ENCODE data around the gene PRLR. TPM values are rescaled to one million over a fixed set of nuclear protein-coding genes. Genes with fewer than 3 reads are reported as not detected.
A peak's percentile ranks its signal among the peaks of the same experiment; 100 is the strongest.
"Not testable (repeated sequence)": the region's sequence is repeated elsewhere in the genome, so short reads cannot be mapped to it uniquely, and the experiment has no call there.

Gene PRLR
- total and polyA plus RNA-seq, 3 experiments from 2014 or later: not detected

DNA sequence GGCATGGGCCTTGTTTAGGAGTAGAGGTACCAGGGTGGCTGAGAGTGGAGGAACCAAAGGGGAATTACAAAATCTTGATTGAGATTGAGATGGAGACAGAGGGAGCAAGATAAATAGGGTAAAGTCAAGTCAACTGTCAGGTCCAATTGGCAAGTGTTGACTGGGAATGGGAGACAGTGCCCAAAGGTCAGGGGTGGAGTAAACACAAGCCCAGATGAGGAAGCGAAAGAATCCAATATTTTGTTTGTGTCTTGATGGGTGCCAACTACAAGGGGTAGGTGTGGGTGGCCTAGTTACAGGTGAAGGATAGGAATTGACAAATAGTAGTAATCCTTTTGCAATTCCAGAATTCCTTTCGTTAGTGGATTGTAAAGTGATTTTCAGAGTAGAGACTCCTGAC is 107.5 kb downstream of the PRLR start:
- H3K27me3 ChIP-seq (ENCODE audit: insufficient read depth, low read length, poor library complexity, severe bottlenecking): no peaks in the 10 kb centered on the region
- H3K36me3 ChIP-seq (ENCODE audit: insufficient read depth, low read length): no peaks in the 10 kb centered on the region

GRCh38 chr5:35120715-35121114 is 109.6 kb downstream of the PRLR start:
- CTCF ChIA-PET: no interaction called here
- H3K9me3 ChIP-seq (ENCODE audit: low read length): no peaks in the 10 kb centered on the region
- POLR2A ChIA-PET: no interaction called here
- Mint-ChIP-seq H3K27me3 (peaks cover 19 to 44% of the 10 kb centered on the region in 2 donors), H3K9me3 (peaks cover 0 to 2% (median 0%) of the 10 kb centered on the region in 5 donors), H3K4me3 (no peak overlapping the region), H3K36me3 (no peaks in the 10 kb centered on the region), H3K4me1 (no peaks in the 10 kb centered on the region), H3K27ac (no peak overlapping the region)
- H3K27me3 ChIP-seq (ENCODE audit: insufficient read depth, low read length, poor library complexity, severe bottlenecking): no peaks in the 10 kb centered on the region
- no peak overlapping the region for H3K27ac ChIP-seq (ENCODE audit: low read depth, low read length)
- no peak overlapping the region for H3K4me3 ChIP-seq (ENCODE audit: low read length)
- H3K4me1 ChIP-seq (ENCODE audit: insufficient read depth, low read length): no peaks in the 10 kb centered on the region
- no peaks in the 10 kb centered on the region for H3K36me3 ChIP-seq (ENCODE audit: insufficient read depth, low read length)
- no peak for DNase-seq

More for the DNA sequence above, 107.5 kb downstream of the PRLR start:
- H3K27ac Mint-ChIP-seq: no peak overlapping the region
- Histone ChIP-seq H3K9me3 (ENCODE audit: low read length) (no peaks in the 10 kb centered on the region), H3K4me3 (ENCODE audit: low read length) (no peak overlapping the region), H3K4me1 (ENCODE audit: insufficient read depth, low read length) (no peaks in the 10 kb centered on the region), H3K27ac (ENCODE audit: low read depth, low read length) (no peak overlapping the region)
- H3K9me3 Mint-ChIP-seq: no peaks in the 10 kb centered on the region
- peaks cover 24 to 60% of the 10 kb centered on the region in 2 donors for H3K27me3 Mint-ChIP-seq
- DNase-seq: no peak
- H3K36me3 Mint-ChIP-seq: no peaks in the 10 kb centered on the region
- POLR2A ChIA-PET: no interaction called here
- no peak overlapping the region for H3K4me3 Mint-ChIP-seq
- CTCF ChIA-PET: no interaction called here
- no peaks in the 10 kb centered on the region for H3K4me1 Mint-ChIP-seq

DNA sequence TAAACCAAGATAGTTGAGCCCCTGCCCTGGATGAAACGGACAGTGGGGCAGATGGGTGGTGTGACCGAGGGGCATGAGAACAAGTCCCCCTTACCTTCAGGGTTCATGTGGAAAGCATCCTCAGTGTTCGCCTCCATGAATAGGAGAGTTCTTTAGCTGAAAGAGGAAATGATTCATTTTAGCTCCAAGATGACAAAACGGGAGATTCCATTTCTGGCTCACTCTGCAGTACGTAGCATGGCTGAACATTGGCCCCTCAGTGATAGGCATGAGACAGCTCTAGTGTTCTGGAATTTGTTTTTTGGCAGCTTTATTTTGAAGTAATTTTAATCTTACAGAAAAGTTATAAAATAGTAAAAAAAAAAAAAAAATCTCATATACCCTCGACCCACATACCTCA is 112.3 kb downstream of the PRLR start:
- ChIA-PET CTCF (no interaction called here), POLR2A (no interaction called here)
- Histone ChIP-seq H3K4me1 (ENCODE audit: insufficient read depth, low read length) (no peaks in the 10 kb centered on the region), H3K36me3 (ENCODE audit: insufficient read depth, low read length) (no peaks in the 10 kb centered on the region), H3K4me3 (ENCODE audit: low read length) (no peak overlapping the region), H3K27ac (ENCODE audit: low read depth, low read length) (no peak overlapping the region), H3K27me3 (ENCODE audit: insufficient read depth, low read length, poor library complexity, severe bottlenecking) (no peaks in the 10 kb centered on the region), H3K9me3 (ENCODE audit: low read length) (no peaks in the 10 kb centered on the region)
- Mint-ChIP-seq H3K27ac (no peak overlapping the region), H3K27me3 (peaks cover 14 to 39% of the 10 kb centered on the region in 2 donors), H3K36me3 (no peaks in the 10 kb centered on the region), H3K4me3 (no peak overlapping the region), H3K4me1 (no peaks in the 10 kb centered on the region), H3K9me3 (peaks cover 0 to 2% (median 0%) of the 10 kb centered on the region in 5 donors)
- DNase-seq: no peak

DNA sequence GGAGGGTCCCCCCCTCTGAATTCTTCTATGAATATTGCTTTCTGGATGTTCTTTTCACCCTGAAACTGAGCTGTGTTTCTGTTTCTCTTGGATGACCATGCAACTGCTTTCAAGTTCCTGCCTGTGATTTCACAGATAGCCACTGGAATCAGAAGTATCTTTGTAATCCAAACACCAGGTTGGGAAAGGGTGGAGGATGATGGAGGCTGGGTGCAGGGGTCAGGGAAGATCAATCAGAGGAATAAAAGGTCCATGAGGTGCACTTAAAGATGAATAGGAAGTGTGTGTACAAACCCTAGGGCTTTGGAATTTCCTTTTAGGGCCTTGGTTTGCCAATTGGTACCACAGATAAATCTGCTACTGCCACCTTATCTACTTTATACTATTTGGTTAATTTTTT is 114.4 kb downstream of the PRLR start:
- no peaks in the 10 kb centered on the region for H3K27me3 ChIP-seq (ENCODE audit: insufficient read depth, low read length, poor library complexity, severe bottlenecking)
- DNase-seq: no peak
- no peak overlapping the region for H3K27ac ChIP-seq (ENCODE audit: low read depth, low read length)
- H3K4me1 ChIP-seq (ENCODE audit: insufficient read depth, low read length): no peaks in the 10 kb centered on the region
- no peak overlapping the region for H3K27ac Mint-ChIP-seq
- peaks cover 0 to 2% (median 0%) of the 10 kb centered on the region in 5 donors for H3K9me3 Mint-ChIP-seq
- ChIA-PET POLR2A (no interaction called here), CTCF (no interaction called here)
- H3K27me3 Mint-ChIP-seq: peaks cover 7 to 30% of the 10 kb centered on the region in 2 donors
- no peaks in the 10 kb centered on the region for H3K36me3 ChIP-seq (ENCODE audit: insufficient read depth, low read length)
- no peak overlapping the region for H3K4me3 Mint-ChIP-seq
- H3K9me3 ChIP-seq (ENCODE audit: low read length): no peaks in the 10 kb centered on the region
- H3K36me3 Mint-ChIP-seq: no peaks in the 10 kb centered on the region
- no peak overlapping the region for H3K4me3 ChIP-seq (ENCODE audit: low read length)
- H3K4me1 Mint-ChIP-seq: no peaks in the 10 kb centered on the region

GRCh38 chr5:35114698-35115097 is 115.6 kb downstream of the PRLR start:
- peaks cover 6 to 21% of the 10 kb centered on the region in 2 donors for H3K27me3 Mint-ChIP-seq
- H3K36me3 ChIP-seq (ENCODE audit: insufficient read depth, low read length): no peaks in the 10 kb centered on the region
- H3K4me1 ChIP-seq (ENCODE audit: insufficient read depth, low read length): no peaks in the 10 kb centered on the region
- no peak overlapping the region for H3K4me3 ChIP-seq (ENCODE audit: low read length)
- POLR2A ChIA-PET: no interaction called here
- DNase-seq: no peak
- H3K9me3 ChIP-seq (ENCODE audit: low read length): no peaks in the 10 kb centered on the region
- CTCF ChIA-PET: no interaction called here
- H3K27ac Mint-ChIP-seq: no peak overlapping the region
- no peaks in the 10 kb centered on the region for H3K27me3 ChIP-seq (ENCODE audit: insufficient read depth, low read length, poor library complexity, severe bottlenecking)
- H3K4me3 Mint-ChIP-seq: no peak overlapping the region
- no peaks in the 10 kb centered on the region for H3K4me1 Mint-ChIP-seq
- no peak overlapping the region for H3K27ac ChIP-seq (ENCODE audit: low read depth, low read length)
- peaks cover 0 to 2% (median 0%) of the 10 kb centered on the region in 5 donors for H3K9me3 Mint-ChIP-seq
- no peaks in the 10 kb centered on the region for H3K36me3 Mint-ChIP-seq

GRCh38 chr5:35112300-35112699 is 118.0 kb downstream of the PRLR start:
- H3K36me3 ChIP-seq (ENCODE audit: insufficient read depth, low read length): no peaks in the 10 kb centered on the region
- H3K9me3 Mint-ChIP-seq: peaks cover 0 to 8% (median 5%) of the 10 kb centered on the region in 5 donors
- no peak overlapping the region for H3K27ac Mint-ChIP-seq
- POLR2A ChIA-PET: no interaction called here
- no peak overlapping the region for H3K27ac ChIP-seq (ENCODE audit: low read depth, low read length)
- H3K4me1 ChIP-seq (ENCODE audit: insufficient read depth, low read length): no peaks in the 10 kb centered on the region
- no peaks in the 10 kb centered on the region for H3K4me1 Mint-ChIP-seq
- no peaks in the 10 kb centered on the region for H3K9me3 ChIP-seq (ENCODE audit: low read length)
- no peak overlapping the region for H3K4me3 Mint-ChIP-seq
- H3K4me3 ChIP-seq (ENCODE audit: low read length): no peak overlapping the region
- no peaks in the 10 kb centered on the region for H3K36me3 Mint-ChIP-seq
- H3K27me3 Mint-ChIP-seq: peaks cover 3 to 24% of the 10 kb centered on the region in 2 donors
- CTCF ChIA-PET: no interaction called here
- no peaks in the 10 kb centered on the region for H3K27me3 ChIP-seq (ENCODE audit: insufficient read depth, low read length, poor library complexity, severe bottlenecking)
- no peak for DNase-seq

DNA sequence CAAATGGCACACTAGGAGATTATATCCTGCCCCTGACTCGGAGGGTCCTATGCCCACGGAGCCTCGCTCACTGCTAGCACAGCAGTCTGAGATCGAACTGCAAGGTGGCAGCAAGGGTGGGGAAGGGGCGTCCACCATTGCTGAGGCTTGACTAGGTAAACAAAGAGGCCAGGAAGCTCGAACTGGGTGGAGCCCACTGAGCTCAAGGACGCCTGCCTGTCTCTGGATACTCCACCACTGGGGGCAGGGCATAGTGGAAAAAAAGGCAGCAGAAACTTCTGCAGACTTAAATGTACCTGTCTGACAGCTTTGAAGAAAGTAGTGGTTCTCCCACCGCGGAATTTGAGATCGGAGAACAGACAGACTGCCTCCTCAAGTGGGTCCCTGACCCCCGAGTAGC is 125.7 kb downstream of the PRLR start:
- CTCF ChIA-PET; H3K9me3 ChIP-seq (ENCODE audit: low read length); H3K4me3 ChIP-seq (ENCODE audit: low read length); DNase-seq; H3K4me1 Mint-ChIP-seq; H3K36me3 Mint-ChIP-seq; H3K4me1 ChIP-seq (ENCODE audit: insufficient read depth, low read length); H3K27me3 ChIP-seq (ENCODE audit: insufficient read depth, low read length, poor library complexity, severe bottlenecking); H3K36me3 ChIP-seq (ENCODE audit: insufficient read depth, low read length); H3K27ac Mint-ChIP-seq; POLR2A ChIA-PET; H3K27ac ChIP-seq (ENCODE audit: low read depth, low read length); H3K4me3 Mint-ChIP-seq; H3K9me3 Mint-ChIP-seq: not testable (repeated sequence)
- H3K27me3 Mint-ChIP-seq: peaks cover 9 to 38% of the 10 kb centered on the region in 2 donors

GRCh38 chr5:35103637-35104299 is 126.5 kb downstream of the PRLR start:
- Histone ChIP-seq H3K27ac (ENCODE audit: low read depth, low read length) (no peak overlapping the region), H3K4me3 (ENCODE audit: low read length) (no peak overlapping the region), H3K9me3 (ENCODE audit: low read length) (no peaks in the 10 kb centered on the region), H3K27me3 (ENCODE audit: insufficient read depth, low read length, poor library complexity, severe bottlenecking) (no peaks in the 10 kb centered on the region), H3K36me3 (ENCODE audit: insufficient read depth, low read length) (no peaks in the 10 kb centered on the region), H3K4me1 (ENCODE audit: insufficient read depth, low read length) (no peaks in the 10 kb centered on the region)
- Mint-ChIP-seq H3K27me3 (peaks cover 9 to 36% of the 10 kb centered on the region in 2 donors), H3K4me3 (peak overlapping the region in 1 of 7 donors; percentile 41), H3K9me3 (peaks cover 0 to 4% (median 3%) of the 10 kb centered on the region in 5 donors), H3K36me3 (no peaks in the 10 kb centered on the region), H3K27ac (no peak overlapping the region), H3K4me1 (no peaks in the 10 kb centered on the region)
- ChIA-PET POLR2A (no interaction called here), CTCF (no interaction called here)
- no peak for DNase-seq

- H3K36me3 ChIP-seq (ENCODE audit: insufficient read depth, low read length); H3K4me1 Mint-ChIP-seq; H3K27ac Mint-ChIP-seq; H3K27me3 ChIP-seq (ENCODE audit: insufficient read depth, low read length, poor library complexity, severe bottlenecking); H3K27ac ChIP-seq (ENCODE audit: low read depth, low read length); POLR2A ChIA-PET; H3K9me3 Mint-ChIP-seq; H3K36me3 Mint-ChIP-seq; DNase-seq; H3K9me3 ChIP-seq (ENCODE audit: low read length); CTCF ChIA-PET; H3K4me1 ChIP-seq (ENCODE audit: insufficient read depth, low read length); H3K4me3 Mint-ChIP-seq; H3K4me3 ChIP-seq (ENCODE audit: low read length): not testable (repeated sequence)
- H3K27me3 Mint-ChIP-seq: peaks cover 11 to 47% of the 10 kb centered on the region in 2 donors
Observed at GRCh38 chr5:35101720-35102119, 128.6 kb downstream of the PRLR start.

Data from CD8-positive, alpha-beta memory T cell (primary cell).